Measurements from ENCODE around the gene PCBD1.

Gene PCBD1

DNA sequence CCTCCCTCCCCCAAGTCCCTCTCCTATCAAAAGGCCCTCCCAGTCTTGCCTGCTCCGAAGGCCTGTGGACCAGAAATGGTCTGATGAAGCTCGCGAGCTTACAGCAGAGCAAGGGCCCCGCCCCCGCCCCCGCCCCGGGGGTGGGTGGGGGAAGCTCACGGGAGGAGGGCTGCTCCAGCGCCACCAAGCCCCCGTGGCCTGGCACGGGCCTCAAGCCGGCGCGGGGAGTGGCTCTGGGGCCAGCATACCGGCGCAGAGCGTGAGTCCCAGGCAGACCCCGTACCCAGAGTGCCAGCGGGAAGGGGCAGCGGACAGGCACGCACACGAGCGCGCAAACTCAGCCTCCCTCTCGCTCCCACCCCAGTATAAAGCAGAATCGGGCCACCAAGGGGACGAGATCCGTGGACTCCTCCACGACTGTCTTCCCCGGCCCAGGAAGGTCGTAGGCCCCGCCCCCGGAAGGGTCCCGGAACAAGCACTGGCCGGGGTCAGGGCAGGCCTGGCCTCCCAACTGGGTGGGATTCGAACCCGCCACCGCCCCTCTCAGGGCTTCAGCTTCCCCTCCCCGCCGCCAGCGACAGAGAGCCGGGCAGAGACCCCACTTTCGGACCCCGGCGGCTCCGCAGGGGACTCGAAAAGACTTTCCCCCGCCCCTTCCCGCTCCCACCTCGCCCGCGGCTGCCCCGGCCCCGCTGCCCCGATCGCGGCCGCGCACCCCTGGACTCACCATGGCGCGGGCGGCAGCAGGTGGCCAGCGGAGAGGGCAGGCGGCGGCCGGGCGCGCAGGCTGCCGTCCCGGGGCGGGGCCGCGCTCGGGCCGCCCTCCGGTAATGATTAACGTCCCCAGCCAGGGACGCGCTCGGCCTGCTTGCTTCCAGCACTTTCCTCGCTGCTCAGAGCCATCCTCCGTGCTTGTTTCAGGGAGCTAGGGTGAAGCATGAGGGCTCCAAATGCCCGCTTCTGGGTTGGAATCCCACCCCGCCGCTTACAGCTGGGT lies at the start of gene PCBD1:
PCBD1 (minus strand) TSS at position 762 of the 997 bp plus-strand sequence; CDS start at position 730, 32 bp downstream.
- intact Hi-C loops (cut with DNase I) = no loop called here
- peak; percentile 14 to 86 (median 70) for DNase-seq

DNA sequence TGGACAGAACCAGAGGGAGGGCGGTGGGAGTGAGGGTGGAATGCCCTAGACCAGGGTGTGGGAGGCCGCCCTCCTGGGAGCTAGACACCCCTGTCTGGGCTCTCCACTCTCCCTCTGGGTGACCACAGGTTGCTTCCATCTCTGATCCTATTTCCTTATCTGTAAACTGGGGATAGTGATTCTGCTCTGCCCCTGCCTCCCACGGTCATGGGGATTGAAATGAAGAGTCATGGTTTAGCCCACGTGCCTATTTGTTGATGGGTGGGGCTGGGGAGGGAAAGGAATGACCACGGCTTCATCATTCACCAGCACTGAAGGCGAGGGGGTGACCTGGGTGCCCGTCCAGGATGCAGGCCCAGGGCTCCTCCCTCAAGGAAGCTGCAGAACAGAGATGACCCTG lies 49.3 kb upstream of the PCBD1 start:
- intact Hi-C loops (cut with DNase I) = no loop called here
- no peak for DNase-seq

DNA sequence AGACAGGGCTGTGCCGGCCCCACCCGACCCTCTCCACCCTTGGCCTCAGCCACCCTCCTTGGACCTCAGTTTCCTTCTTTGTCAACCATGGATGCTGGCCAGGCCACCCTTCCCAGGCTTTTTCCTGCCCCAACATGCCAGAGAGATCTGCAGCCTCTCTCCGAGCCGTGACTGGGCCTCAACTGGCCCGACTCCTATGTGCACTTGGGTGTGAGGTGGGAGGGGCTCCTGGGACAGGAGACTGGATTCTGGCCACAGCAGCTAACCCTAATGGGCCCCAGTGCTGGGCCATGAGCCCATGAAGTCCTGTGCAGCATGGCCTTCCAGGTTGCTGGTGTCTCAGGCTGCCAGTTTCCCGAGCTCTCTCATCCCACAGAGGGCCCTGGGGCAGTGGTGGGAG lies 47.7 kb upstream of the PCBD1 start:
- intact Hi-C loops (cut with DNase I) = no loop called here
- DNase-seq = no peak

DNA sequence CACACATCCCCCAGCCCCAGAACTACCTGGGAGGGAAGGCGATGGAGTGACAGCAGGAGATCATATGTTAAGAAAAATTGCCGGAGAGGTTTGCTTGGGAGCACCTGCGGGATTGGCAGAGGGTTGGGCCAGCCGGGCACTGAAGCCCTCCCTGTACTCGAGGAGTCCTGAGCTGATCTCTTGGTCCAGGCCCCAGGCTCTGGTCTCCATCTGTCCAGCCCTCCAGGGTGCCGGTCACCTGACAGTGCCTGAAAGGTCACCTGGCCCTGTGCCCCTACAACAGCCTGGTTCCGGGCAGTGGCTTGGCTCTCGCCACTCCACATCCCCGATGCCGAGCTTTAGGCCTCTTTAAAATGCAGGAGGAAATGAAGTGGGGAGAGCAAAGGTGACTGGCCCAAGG lies 47.3 kb upstream of the PCBD1 start:
- intact Hi-C loops (cut with DNase I) = no loop called here
- DNase-seq = no peak

DNA sequence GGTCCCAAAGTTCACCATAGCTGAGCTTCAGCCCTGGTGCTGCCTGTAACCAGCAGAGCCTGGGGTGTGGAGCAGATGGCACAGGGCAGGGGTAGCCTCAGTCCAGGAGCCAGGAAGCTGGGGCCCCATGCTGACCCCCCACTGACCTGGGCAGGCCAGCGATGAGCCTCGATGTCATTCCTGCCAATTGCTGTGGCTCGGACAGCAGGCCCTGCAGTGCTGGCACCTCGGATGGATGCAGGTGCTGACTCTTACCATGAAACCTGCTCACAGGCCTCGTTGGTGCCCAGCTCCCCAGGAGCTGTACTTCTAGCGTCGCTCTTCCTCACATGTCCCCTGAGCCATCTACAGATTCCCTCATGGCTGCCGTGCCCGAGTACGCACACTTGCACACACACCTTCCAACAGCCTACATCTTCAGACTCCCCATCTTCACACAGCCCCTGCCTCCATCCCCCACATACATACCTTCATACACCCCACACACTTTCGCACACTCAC lies 46.8 kb upstream of the PCBD1 start:
- no peak for DNase-seq
- intact Hi-C loops (cut with DNase I) = no loop called here

DNA sequence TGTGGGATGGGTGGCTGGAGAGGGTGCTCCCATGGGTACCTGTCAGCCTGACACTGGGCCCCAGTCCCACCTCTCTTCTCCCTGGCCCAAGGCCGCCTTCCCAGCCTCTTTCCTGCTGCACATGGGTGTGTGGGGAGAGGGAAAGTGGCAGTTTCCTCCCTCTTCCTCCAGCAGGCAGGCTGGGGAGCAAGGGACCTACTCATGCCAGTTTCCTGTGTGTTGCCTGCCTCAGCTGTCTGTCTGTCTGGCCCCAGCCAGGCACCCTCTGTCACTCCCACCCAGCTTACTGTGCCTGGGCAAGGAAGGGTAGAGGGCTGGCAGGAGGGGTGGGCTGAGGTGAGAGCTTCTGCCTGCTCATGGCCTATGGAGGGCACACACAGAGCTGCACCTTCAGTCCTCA lies 46.3 kb upstream of the PCBD1 start:
- intact Hi-C loops (cut with DNase I) = no loop called here
- no peak for DNase-seq

DNA sequence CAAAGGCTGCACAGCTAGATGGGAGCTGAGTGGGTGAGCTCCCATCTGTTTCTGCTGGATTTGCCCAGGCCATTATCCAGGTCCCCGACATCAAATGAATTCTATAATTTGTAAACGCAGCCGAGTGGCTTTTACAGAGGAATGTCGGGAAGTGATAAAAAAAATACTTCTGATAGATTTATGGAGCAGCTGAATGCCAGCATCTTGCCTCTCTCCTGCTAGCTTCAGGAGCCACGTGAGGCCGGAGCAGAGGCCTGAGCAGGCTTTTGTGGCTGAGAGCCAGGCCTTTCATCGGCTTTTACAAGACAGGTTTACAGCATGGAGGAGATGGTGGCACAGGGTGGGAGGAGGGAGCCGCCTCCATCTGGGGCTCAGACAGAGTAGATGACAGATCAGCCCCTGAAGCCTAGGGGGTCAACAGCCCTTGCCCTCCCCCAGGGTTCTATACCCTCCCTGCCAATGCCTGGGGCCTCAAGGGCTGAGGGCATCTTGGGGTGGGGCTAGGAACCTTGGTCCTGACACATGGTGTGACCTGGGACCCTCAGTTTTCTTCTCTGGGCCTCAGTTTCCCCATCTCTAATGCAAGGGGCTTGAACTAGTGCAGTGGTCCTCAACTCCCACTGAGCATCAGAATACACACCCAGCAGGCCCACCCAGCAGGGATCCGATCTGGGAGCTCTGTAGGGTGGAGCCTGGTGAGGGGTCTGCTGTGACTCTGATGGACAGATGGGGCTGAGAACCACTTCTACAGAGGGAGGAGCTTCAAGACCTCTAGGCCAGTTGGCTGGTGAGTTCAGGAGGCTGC lies 44.2 kb upstream of the PCBD1 start:
- DNase-seq = no peak
- intact Hi-C loops (cut with DNase I) = no loop called here

DNA sequence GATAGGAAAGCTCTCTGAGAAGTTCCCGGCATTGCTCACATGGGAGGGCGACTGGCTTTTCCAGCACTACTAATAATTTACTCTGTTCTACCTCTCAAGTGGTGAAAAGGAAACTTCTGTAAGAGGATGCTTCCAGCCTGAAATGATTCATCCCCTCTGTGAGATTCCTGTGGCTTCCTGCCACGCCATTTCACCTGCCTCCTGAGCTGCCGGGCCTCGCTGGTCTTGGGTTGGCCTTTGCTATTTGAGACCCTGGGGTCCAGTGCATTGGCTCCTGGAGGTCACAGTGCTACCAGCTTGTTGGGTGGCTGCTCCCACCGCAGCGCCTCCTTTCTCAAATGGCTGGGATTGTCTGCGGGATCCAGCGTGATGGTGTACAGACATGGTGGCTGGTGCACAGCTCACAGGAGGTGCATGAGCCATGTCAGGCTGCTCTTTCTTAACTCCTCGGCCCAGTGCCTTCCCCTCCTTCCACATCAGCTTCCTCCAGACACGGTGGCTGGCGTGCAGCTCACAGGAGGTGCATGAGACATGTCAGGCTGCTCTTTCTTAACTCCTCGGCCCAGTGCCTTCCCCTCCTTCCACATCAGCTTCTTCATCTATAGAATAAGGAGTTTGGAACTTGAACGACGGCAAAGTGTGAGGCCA lies 42.9 kb upstream of the PCBD1 start:
- peak in 1 of 42 donors; percentile 12 for DNase-seq
- intact Hi-C loops (cut with DNase I) = no loop called here

DNA sequence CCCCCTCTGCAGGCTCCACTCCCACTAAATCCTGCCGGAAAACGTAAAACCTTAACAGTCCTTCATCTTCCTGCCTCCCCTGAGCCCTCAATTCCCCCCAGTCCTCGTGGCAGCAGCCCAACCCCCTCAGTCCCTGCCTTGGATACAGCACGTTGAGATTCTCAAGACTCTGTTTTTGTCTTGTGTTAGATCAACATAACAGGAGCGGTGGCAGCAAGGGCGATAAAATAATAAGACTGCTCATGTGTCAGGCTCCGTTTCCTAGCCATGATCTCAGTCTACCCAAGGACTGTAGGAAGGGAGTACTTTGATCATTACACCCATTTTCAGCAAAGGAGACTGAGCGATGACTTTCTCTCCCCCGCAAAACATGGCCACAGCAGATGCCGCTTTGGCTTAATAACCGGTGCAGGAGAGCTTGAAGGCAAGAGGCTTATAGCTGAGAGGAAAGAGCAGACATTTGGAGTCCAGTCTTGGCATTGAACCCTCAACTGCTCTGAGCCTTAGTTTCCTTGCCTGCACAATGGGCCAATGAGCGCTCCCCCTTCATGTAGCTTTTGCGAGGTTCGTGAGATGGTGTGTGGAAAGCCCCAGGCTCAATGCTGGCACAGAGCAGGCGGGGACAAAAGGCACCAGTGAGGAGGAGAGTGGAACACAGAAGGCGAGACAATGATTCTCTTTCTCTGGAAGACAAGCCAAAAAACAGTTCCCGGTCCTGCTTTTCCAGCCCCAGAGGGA lies 42.1 kb upstream of the PCBD1 start:
- peak in 2 of 42 donors; percentile 13 to 22 for DNase-seq
- intact Hi-C loops (cut with DNase I) = no loop called here

DNA sequence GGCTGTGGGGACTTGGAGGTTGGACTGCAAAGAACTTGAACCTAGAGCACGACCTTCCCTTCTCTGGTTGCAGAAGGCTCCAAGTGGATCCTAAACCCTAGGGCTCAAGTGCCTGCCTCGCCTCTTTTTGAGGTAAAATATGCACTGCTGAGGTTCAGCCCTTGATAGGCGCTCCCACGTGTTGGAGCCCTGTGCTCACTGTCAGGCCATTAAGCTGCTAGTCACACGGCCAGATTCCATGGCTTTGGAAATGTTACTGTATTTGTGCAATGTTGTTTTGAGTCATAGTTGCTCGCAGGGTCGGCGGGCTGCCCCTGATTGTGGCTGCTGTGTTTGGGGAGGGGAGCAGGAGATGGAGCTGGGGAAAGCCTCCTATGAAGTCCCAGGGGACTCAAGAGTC lies 39.8 kb upstream of the PCBD1 start:
- intact Hi-C loops (cut with DNase I) = loop anchor here (5.0 to 10.0 kb wide), 2 partner anchors 277 to 359 kb away; no protein-coding TSS in a partner anchor
- DNase-seq = no peak

DNA sequence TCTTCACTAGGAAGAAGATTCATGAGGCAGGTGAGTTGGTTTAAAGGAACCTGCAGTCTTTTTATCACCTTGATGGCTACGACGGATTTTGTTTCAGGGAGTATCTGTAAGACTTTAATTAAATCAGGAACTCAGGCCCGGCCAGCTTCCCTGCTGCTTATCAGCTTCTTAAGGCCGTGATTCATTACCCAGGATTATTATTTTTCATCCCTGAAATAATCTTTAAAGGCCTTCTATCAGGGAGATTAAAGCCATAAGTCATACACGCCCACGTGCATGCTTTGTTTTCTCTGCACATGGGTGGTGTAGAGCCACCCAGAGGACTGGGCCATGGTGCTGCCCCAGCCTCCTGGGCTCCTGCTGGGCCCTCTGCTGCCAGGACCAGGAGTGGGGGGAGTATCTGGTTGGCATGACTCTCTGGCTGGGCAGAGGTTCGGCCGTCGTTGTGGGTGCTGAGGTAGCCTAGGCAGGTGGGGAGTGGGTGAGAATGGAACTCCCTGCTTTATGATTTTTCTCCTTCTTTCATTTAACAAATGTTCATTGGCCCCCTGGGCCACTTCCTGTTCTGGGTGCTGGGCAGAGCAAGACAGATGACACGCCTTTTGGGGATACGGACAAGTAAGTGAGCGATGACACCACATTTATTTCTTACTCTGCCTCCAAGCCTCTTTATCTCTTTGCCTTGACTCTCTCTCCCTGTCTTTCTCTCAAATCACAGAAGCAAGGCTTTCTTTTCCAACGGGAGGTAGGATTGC lies 39.0 kb upstream of the PCBD1 start:
- DNase-seq = no peak
- intact Hi-C loops (cut with DNase I) = loop anchor here (5.0 to 10.0 kb wide), 2 partner anchors 277 to 360 kb away; no protein-coding TSS in a partner anchor

DNA sequence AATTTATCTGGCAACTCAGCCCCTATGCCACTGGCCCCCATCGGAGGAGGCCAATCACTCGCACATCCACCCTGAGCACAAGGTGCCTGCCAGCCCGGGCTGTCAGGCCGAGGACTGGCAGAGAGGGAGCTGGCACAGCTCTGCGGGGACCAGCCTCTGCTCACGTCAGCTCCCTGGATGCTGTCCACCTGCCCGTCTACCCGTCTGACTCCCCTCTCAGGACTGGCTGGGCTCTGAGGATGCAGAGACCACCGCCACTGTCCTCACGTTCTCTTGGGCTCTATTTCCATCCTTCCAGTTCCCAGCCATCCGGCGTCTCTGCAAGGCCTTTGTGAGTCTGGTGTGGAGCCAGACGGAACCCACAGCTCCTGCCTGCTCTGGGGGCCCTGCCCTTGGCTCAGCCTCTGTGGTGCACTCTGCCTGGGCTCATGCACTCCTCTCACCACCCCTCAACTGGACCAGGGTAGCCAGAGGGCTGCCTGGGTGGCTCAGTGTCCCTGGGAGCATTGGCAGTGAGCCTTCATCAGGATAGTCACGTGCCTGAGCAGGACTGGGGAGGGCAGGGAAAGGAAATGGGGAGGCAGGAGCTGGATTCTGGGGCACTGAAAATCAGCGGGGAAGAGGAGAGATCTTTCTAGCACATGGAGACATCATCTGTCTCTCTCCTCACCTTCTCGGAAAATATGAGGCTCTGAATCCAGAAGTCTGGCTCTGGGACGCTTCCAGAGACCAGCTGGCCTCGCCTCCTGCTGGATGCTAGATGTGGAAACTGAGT lies 38.0 kb upstream of the PCBD1 start:
- DNase-seq = peak in 7 of 42 donors; percentile 13 to 51 (median 22)
- intact Hi-C loops (cut with DNase I) = loop anchor here (5.0 to 10.0 kb wide), 2 partner anchors 278 to 361 kb away; no protein-coding TSS in a partner anchor

DNA sequence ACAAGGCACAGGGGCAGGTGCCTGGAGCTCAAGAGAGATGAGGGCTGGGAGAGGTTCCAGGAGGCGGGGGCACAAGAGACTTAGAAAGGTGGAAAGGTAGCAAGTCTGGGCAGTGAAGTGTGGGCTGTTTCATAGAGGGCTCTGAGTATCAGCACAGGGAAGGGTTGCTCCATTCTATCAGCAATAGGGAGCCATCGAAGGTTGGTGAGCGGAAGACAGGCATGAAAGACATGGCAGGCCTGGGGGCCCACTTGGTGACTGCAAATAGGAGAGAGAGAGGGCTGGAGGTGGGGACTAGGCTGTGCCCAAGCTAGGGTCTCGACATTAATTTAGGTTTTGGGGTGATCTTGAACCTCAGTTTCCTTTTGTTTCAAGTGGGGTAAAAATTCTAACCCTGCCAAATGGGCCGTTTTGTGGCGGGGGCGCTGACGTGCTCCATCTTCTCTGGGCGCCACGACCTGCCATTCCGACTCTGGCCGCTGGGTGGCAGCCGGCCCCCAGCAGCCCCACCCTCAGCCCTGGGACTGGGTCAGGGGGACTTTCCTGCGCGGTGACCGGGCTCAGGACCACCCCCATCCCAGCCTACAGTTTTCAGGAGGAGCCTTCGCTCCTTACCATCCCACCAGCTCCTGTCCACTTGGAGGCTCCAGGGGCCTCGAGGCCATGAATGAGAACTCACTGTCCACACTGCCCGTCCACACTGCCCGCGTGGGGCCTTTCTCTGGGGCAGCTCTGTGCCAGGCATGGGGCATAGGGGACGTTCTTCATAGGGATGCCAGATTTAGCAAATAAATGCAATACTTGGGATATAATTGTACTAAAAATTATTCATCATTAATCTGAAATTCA lies 37.2 kb upstream of the PCBD1 start:
- peak in 40 of 42 donors; percentile 7 to 84 (median 56) for DNase-seq
- intact Hi-C loops (cut with DNase I) = loop anchor here (5.0 to 10.0 kb wide), 2 partner anchors 279 to 362 kb away; no protein-coding TSS in a partner anchor

DNA sequence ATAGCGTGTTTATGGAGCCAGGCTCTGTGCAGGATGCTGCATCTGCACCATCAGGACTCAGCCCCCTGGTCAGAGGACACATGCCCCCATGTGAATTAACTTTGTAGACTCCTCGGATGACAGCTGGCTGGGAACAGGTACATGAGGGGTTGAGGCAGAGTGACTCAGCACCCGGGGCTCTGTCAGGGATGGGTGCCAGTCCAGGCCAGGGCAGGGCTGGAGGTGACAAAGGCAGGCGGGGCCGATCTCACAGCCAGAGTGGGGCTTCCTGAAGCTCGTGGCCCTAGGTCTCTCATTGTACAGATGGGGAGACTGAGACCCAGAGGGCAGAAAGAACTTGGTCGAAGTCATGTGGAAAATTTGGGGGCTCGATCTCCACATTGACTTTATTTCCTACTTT lies 35.3 kb upstream of the PCBD1 start:
- no peak for DNase-seq
- intact Hi-C loops (cut with DNase I) = loop anchor here (10.0 kb wide), 1 partner anchor 281 kb away; no protein-coding TSS in a partner anchor

DNA sequence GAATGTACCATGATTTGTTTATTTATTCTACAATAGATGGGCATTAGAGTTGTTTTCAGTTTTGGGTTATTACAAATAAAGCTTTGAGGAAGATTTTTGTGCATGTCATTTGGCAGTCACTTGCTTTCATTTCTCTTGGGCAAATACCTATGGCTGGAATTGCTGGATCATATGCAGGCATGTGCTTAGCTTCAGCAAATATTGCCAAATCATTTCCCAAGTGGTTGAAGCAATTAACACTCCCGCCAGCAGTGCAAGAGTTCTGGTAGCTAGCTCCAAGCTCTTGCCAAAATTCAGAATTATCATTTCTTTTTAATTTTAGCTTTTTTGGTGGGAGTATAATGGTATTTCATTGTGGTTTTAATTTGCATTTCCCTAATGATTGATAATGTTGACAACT lies 32.9 kb upstream of the PCBD1 start:
- intact Hi-C loops (cut with DNase I) = loop anchor here (10.0 kb wide), 1 partner anchor 284 kb away; no protein-coding TSS in a partner anchor
- no peak for DNase-seq

DNA sequence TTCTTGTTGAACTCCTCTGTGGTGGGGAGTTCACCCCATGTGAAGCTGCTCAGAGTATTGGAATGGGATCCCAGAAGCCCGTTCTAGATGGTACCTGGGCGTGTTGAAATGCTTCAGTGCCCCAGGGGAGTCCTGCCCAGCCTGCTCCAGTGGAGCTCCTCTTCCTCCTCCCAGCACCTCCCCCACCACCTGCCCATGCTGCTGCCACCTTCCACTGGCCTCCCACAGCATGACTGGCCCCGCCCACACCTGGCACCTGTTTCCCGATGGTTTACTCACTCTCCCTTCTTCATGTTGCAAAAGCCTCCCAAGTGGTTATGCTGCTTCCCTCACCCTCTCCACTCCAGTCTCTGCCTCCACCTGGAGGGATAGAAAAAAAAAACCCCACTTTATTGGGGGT lies 32.2 kb upstream of the PCBD1 start:
- intact Hi-C loops (cut with DNase I) = loop anchor here (10.0 kb wide), 1 partner anchor 284 kb away; no protein-coding TSS in a partner anchor
- DNase-seq = no peak
